Uterus (tissue), 4 donors: ENCODE data around the gene SCAF11. TPM values are rescaled to one million over a fixed set of nuclear protein-coding genes. Genes with fewer than 3 reads are reported as not detected.

Experiments
- DNase-seq, 2 donors: peaks; one replicate each; pipeline ENCODE4 v3.0.0-alpha.2; 2019 to 2020
- H3K27ac ChIP-seq, 2 donors: fragments of 200-600 bp; sonication (generic); 1 replicate in 1 of 2; 2 replicates in 1 of 2; pipeline ENCODE4 v1.5.1; 2016 to 2018
- H3K27me3 ChIP-seq, 2 donors: fragments of 200-600 bp; sonication (generic); one replicate each; pipeline ENCODE4 v1.5.1; 2018 to 2019; ENCODE audit warnings: control low read depth in 1 of 2
- H3K36me3 ChIP-seq, 2 donors: fragments of 200-600 bp; sonication (generic); one replicate each; pipeline ENCODE4 v1.5.1; 2019; ENCODE audit warnings: control low read depth in 1 of 2
- H3K4me1 ChIP-seq, 2 donors: fragments of 200-600 bp; sonication (generic); one replicate each; pipeline ENCODE4 v1.5.1; 2018 to 2019; ENCODE audit warnings: control low read depth in 1 of 2
- H3K4me3 ChIP-seq, 2 donors: fragments of 200-600 bp; sonication (generic); 1 replicate in 1 of 2; 2 replicates in 1 of 2; pipeline ENCODE4 v1.5.1; 2018 to 2019; ENCODE audit warnings: mild to moderate bottlenecking in 1 of 2
- H3K9me3 ChIP-seq, 2 donors: fragments of 200-600 bp; sonication (generic); one replicate each; pipeline ENCODE4 v1.5.1; 2019; ENCODE audit warnings: control low read depth in 1 of 2
- CTCF ChIP-seq, 4 experiments: fragments of 200-600 bp in 2 of 4; fragments of 450-650 bp in 2 of 4; sonication (generic) in 2 of 4; IDR thresholded peaks; one replicate each; pipeline ENCODE4 v1.5.1; 2016 to 2019; ENCODE audit warnings: antibody characterized with exemption in 4 of 4, mild to moderate bottlenecking in 2 of 4, moderate library complexity in 1 of 4
- POLR2A ChIP-seq, 2 donors: fragments of 450-650 bp; IDR thresholded peaks; one replicate each; pipeline ENCODE4 v1.6.1; 2016; ENCODE audit warnings: antibody characterized with exemption in 2 of 2, mild to moderate bottlenecking in 1 of 2, moderate library complexity in 1 of 2
- intact Hi-C: fragments of 100-400 bp; cut with DNase I; formaldehyde crosslinking; loops from one replicate; pipeline ENCODE4 v1.15.1; 2023; ENCODE audit warnings: low total_unique reads
- total RNA-seq, 4 donors: library from RNA; depleted of rRNA in 3 of 4; stranded (reverse); fragments of >200 nt in 3 of 4; gene quantifications; one replicate each; pipeline versions ENCODE4 v1.1.0 to v1.2.4, GENCODE V29; 2014 to 2023
- donor health status: DM: yes; HTN: yes; CAD: no.

The SCAF11 gene
- total RNA-seq, 4 donors from 2014 or later, result 127 to 207 (median 170) TPM

- H3K27ac ChIP-seq, result no peak overlapping the region
- DNase-seq, result no peak
- H3K4me3 ChIP-seq, result no peak overlapping the region
- H3K4me1 ChIP-seq, result no peaks in the 10 kb centered on the region
- intact Hi-C loops, result no loop called here
- no peaks in the 10 kb centered on the region for H3K9me3 ChIP-seq
- TF ChIP-seq CTCF (IDR thresholded peaks at IDR 0.05) (no peak), POLR2A (IDR thresholded peaks at IDR 0.05) (no peak)
- H3K36me3 ChIP-seq, result no peaks in the 10 kb centered on the region
- no peaks in the 10 kb centered on the region for H3K27me3 ChIP-seq
Measured at GRCh38 chr12:45959025-45959424, 31.3 kb downstream of the SCAF11 start.

GRCh38 chr12:45948546-45948945, 41.8 kb downstream of the SCAF11 start:
- Histone ChIP-seq H3K36me3 (no peaks in the 10 kb centered on the region), H3K9me3 (no peaks in the 10 kb centered on the region)
- TF ChIP-seq CTCF (IDR thresholded peaks at IDR 0.05) (no peak), POLR2A (IDR thresholded peaks at IDR 0.05) (no peak)

GRCh38 chr12:45946435-45946834, 43.9 kb downstream of the SCAF11 start:
- no peaks in the 10 kb centered on the region for H3K4me1 ChIP-seq
- H3K27ac ChIP-seq, result no peak overlapping the region
- TF ChIP-seq POLR2A (IDR thresholded peaks at IDR 0.05) (no peak), CTCF (IDR thresholded peaks at IDR 0.05) (no peak)
- H3K9me3 ChIP-seq, result no peaks in the 10 kb centered on the region
- intact Hi-C loops, result no loop called here
- H3K36me3 ChIP-seq, result no peaks in the 10 kb centered on the region
- DNase-seq, result no peak
- H3K4me3 ChIP-seq, result no peak overlapping the region
- H3K27me3 ChIP-seq, result no peaks in the 10 kb centered on the region

More at GRCh38 chr12:45948546-45948945, 41.8 kb downstream of the SCAF11 start:
- H3K4me3 ChIP-seq, result no peak overlapping the region
- H3K27me3 ChIP-seq, result no peaks in the 10 kb centered on the region
- no peak for DNase-seq
- intact Hi-C loops, result no loop called here
- no peaks in the 10 kb centered on the region for H3K4me1 ChIP-seq
- H3K27ac ChIP-seq, result no peak overlapping the region

GRCh38 chr12:45944771-45945170, 45.6 kb downstream of the SCAF11 start:
- no peak for TF ChIP-seq POLR2A (IDR thresholded peaks at IDR 0.05)
- TF ChIP-seq CTCF (IDR thresholded peaks at IDR 0.05), result no peak
- Histone ChIP-seq H3K27me3 (no peaks in the 10 kb centered on the region), H3K4me3 (no peak overlapping the region), H3K36me3 (no peaks in the 10 kb centered on the region), H3K27ac (no peak overlapping the region), H3K4me1 (no peaks in the 10 kb centered on the region), H3K9me3 (no peaks in the 10 kb centered on the region)
- no peak for DNase-seq
- intact Hi-C loops, result no loop called here

- Histone ChIP-seq H3K4me3 (no peak overlapping the region), H3K4me1 (no peaks in the 10 kb centered on the region), H3K27me3 (no peaks in the 10 kb centered on the region), H3K9me3 (no peaks in the 10 kb centered on the region), H3K27ac (no peak overlapping the region), H3K36me3 (no peaks in the 10 kb centered on the region)
- TF ChIP-seq CTCF (IDR thresholded peaks at IDR 0.05) (no peak), POLR2A (IDR thresholded peaks at IDR 0.05) (no peak)
- intact Hi-C loops, result no loop called here
- no peak for DNase-seq
Measured at GRCh38 chr12:45939759-45940158, 50.6 kb downstream of the SCAF11 start.
